T-helper 2 cell treated with Interferon-gamma antibody and Interleukin-4, amounts not matched to agents 5 μg/mL and 100 μg/mL, for 36 hours (primary cell): Measurements from ENCODE around the gene BOLA2B.

Experiments used
- DNase-seq: peaks from one replicate; pipeline ENCODE4 v3.0.0; 2021; ENCODE audit warnings: low spot score
- H3K27ac Mint-ChIP-seq: one replicate; pipeline ENCODE4 v1.8.0; 2021; ENCODE audit warnings: mild to moderate bottlenecking, mixed read lengths
- H3K27me3 Mint-ChIP-seq: one replicate; pipeline ENCODE4 v1.8.0; 2021; ENCODE audit warnings: low read depth, mixed read lengths
- H3K36me3 Mint-ChIP-seq: one replicate; pipeline ENCODE4 v1.8.0; 2021; ENCODE audit warnings: low read depth, mixed read lengths
- H3K4me1 Mint-ChIP-seq: one replicate; pipeline ENCODE4 v1.8.0; 2021; ENCODE audit warnings: low read depth, mixed read lengths
- H3K4me3 Mint-ChIP-seq: one replicate; pipeline ENCODE4 v1.8.0; 2022; ENCODE audit warnings: mild to moderate bottlenecking, moderate library complexity, mixed read lengths
- H3K9me3 Mint-ChIP-seq: one replicate; pipeline ENCODE4 v1.8.0; 2021; ENCODE audit warnings: mixed read lengths

BOLA2B gene

GRCh38 chr16:30144017-30144416 lies 49.4 kb downstream of the BOLA2B start:
- Mint-ChIP-seq H3K36me3 (peaks cover 2% of the 10 kb centered on the region), H3K27ac (no peak overlapping the region), H3K4me3 (no peak overlapping the region), H3K4me1 (peaks cover 15% of the 10 kb centered on the region), H3K9me3 (peaks cover 7% of the 10 kb centered on the region), H3K27me3 (no peaks in the 10 kb centered on the region)
- no peak for DNase-seq

DNA sequence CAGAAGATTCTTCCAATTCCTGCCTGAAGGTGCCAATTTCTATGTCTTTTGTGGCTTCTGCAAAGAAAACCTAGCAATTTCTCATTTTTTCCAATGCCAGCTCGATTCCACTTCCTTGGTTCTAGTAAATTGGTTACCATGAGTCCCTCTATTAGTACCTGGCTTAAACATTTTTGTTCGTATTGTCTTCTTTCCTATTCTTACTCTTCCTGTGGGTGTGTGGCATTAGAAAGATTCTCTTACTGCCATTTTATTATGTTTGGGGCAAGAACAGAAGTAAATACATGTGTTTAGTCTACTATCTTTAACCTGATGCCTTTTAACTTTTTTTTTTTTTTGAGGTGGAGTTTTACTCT lies 50.1 kb downstream of the BOLA2B start:
- DNase-seq: no peak
- Mint-ChIP-seq H3K27ac (peak overlapping the region; percentile 22), H3K27me3 (no peaks in the 10 kb centered on the region), H3K4me3 (no peak overlapping the region), H3K4me1 (peaks cover 15% of the 10 kb centered on the region), H3K9me3 (no peaks in the 10 kb centered on the region), H3K36me3 (no peaks in the 10 kb centered on the region)
